ENCODE measurements around the gene ARHGEF2. TPM values are rescaled to one million over a fixed set of nuclear protein-coding genes. Genes with fewer than 3 reads are reported as not detected.
A peak's percentile ranks its signal among the peaks of the same experiment; 100 is the strongest.

Gene ARHGEF2
- total RNA-seq, 1 donor from 2014 or later, result 57.1 TPM

GRCh38 chr1:155912056-155912536 lies 66.3 kb downstream of the ARHGEF2 start:
- DNase-seq (ENCODE audit: low read depth) (peak; percentile 17), FAIRE-seq (no peak)
- Histone ChIP-seq H3K27me3 (ENCODE audit: control insufficient read depth, insufficient read depth, low read length) (no peaks in the 10 kb centered on the region), H3K4me3 (ENCODE audit: low read depth, low read length) (no peak overlapping the region), H3K36me3 (ENCODE audit: control insufficient read depth, insufficient read depth, low read length) (peaks cover 13% of the 10 kb centered on the region)
- no peak for TF ChIP-seq CTCF (IDR thresholded peaks at IDR 0.05; ENCODE audit: insufficient read depth, low read length, severe bottlenecking)

GRCh38 chr1:155911156-155912055 lies 66.9 kb downstream of the ARHGEF2 start, which contains the start of gene RIT1:
RIT1 (minus strand) TSS chr1:155911349; CDS start chr1:155910761, 588 bp downstream.
- no peak for FAIRE-seq
- TF ChIP-seq CTCF (IDR thresholded peaks at IDR 0.05; ENCODE audit: insufficient read depth, low read length, severe bottlenecking), result no peak
- Histone ChIP-seq H3K4me3 (ENCODE audit: low read depth, low read length) (peak within 1 kb of the TSS; percentile 69), H3K36me3 (ENCODE audit: control insufficient read depth, insufficient read depth, low read length) (peaks cover 14% of the 10 kb centered on the region), H3K27me3 (ENCODE audit: control insufficient read depth, insufficient read depth, low read length) (no peaks in the 10 kb centered on the region)
- peak; percentile 67 for DNase-seq (ENCODE audit: low read depth)

- FAIRE-seq (no peak), DNase-seq (ENCODE audit: low read depth) (peak; percentile 27)
- no peak for TF ChIP-seq CTCF (IDR thresholded peaks at IDR 0.05; ENCODE audit: insufficient read depth, low read length, severe bottlenecking)
- H3K4me3 ChIP-seq (ENCODE audit: low read depth, low read length), result peak overlapping the region; percentile 69
- no peaks in the 10 kb centered on the region for H3K27me3 ChIP-seq (ENCODE audit: control insufficient read depth, insufficient read depth, low read length)
- H3K36me3 ChIP-seq (ENCODE audit: control insufficient read depth, insufficient read depth, low read length), result peaks cover 13% of the 10 kb centered on the region
Observed at GRCh38 chr1:155910621-155911121, 67.7 kb downstream of the ARHGEF2 start.

GRCh38 chr1:155909894-155910293 lies 68.5 kb downstream of the ARHGEF2 start:
- peaks cover 16% of the 10 kb centered on the region for H3K36me3 ChIP-seq (ENCODE audit: control insufficient read depth, insufficient read depth, low read length)
- DNase-seq (ENCODE audit: low read depth), result peak; percentile 88

GRCh38 chr1:155904261-155904660 lies 74.1 kb downstream of the ARHGEF2 start:
- FAIRE-seq (no peak), DNase-seq (ENCODE audit: low read depth) (no peak)
- no peak for TF ChIP-seq CTCF (IDR thresholded peaks at IDR 0.05; ENCODE audit: insufficient read depth, low read length, severe bottlenecking)
- H3K4me3 ChIP-seq (ENCODE audit: low read depth, low read length), result no peak overlapping the region
- peaks cover 33% of the 10 kb centered on the region for H3K36me3 ChIP-seq (ENCODE audit: control insufficient read depth, insufficient read depth, low read length)
- H3K27me3 ChIP-seq (ENCODE audit: control insufficient read depth, insufficient read depth, low read length), result no peaks in the 10 kb centered on the region

More at GRCh38 chr1:155909894-155910293, 68.5 kb downstream of the ARHGEF2 start:
- Histone ChIP-seq H3K4me3 (ENCODE audit: low read depth, low read length) (peak overlapping the region; percentile 69), H3K27me3 (ENCODE audit: control insufficient read depth, insufficient read depth, low read length) (no peaks in the 10 kb centered on the region)
- FAIRE-seq, result no peak
- no peak for TF ChIP-seq CTCF (IDR thresholded peaks at IDR 0.05; ENCODE audit: insufficient read depth, low read length, severe bottlenecking)

Data from bronchial epithelial cell (primary cell).